GM23338 (cell line): Measurements from ENCODE around the gene SCN2B. TPM values are rescaled to one million over a fixed set of nuclear protein-coding genes. Genes with fewer than 3 reads are reported as not detected.

Experiments
- ATAC-seq: fragments of 200-7000 bp; cut with Tn5 transposase; 3 replicates; pipeline ENCODE4 v1.9.1; 2020
- DNase-seq: peaks from one replicate; pipeline ENCODE4 v3.0.0-alpha.2; 2015; ENCODE audit warnings: low spot score
- H2AFZ ChIP-seq: fragments of 200-600 bp; sonication (generic); 2 replicates; pipeline ENCODE4 v1.8.0; 2016; ENCODE audit warnings: antibody characterized with exemption, mild to moderate bottlenecking, moderate library complexity
- H3F3A ChIP-seq: fragments of 200-600 bp; sonication (generic); replicated peaks from 2 replicates; pipeline ENCODE4 v1.8.0; 2017; ENCODE audit warnings: antibody characterized with exemption, mixed run types, low read depth
- H3K27ac ChIP-seq: fragments of 200-600 bp; sonication (generic); 2 replicates; pipeline ENCODE4 v1.6.1; 2016; ENCODE audit warnings: low read depth
- H3K27me3 ChIP-seq: fragments of 200-600 bp; sonication (generic); 2 replicates; pipeline ENCODE4 v1.8.0; 2016; ENCODE audit warnings: mild to moderate bottlenecking, mixed run types, moderate library complexity; ENCODE audit not compliant: insufficient read depth
- H3K36me3 ChIP-seq: fragments of 200-600 bp; sonication (generic); 2 replicates; pipeline ENCODE4 v1.8.0; 2016; ENCODE audit warnings: mild to moderate bottlenecking; ENCODE audit not compliant: insufficient read depth
- H3K4me1 ChIP-seq: fragments of 200-600 bp; sonication (generic); 2 replicates; pipeline ENCODE4 v1.8.0; 2016; ENCODE audit warnings: mild to moderate bottlenecking, moderate library complexity; ENCODE audit not compliant: insufficient read depth
- H3K4me2 ChIP-seq: fragments of 200-600 bp; sonication (generic); 2 replicates; pipeline ENCODE4 v1.7.1; 2017; ENCODE audit warnings: mixed run types
- H3K4me3 ChIP-seq: fragments of 200-600 bp; sonication (generic); 2 replicates; pipeline ENCODE4 v1.6.1; 2016; ENCODE audit warnings: mixed run types
- H3K79me2 ChIP-seq: fragments of 200-600 bp; sonication (generic); replicated peaks from 2 replicates; pipeline ENCODE4 v1.8.0; 2017; ENCODE audit warnings: mild to moderate bottlenecking; ENCODE audit not compliant: insufficient read depth
- H3K9me2 ChIP-seq: fragments of 200-600 bp; sonication (generic); 2 replicates; pipeline ENCODE4 v1.8.0; 2017; ENCODE audit not compliant: insufficient read depth
- H4K20me1 ChIP-seq: fragments of 200-600 bp; sonication (generic); replicated peaks from 2 replicates; pipeline ENCODE4 v1.8.0; 2017; ENCODE audit warnings: mild to moderate bottlenecking; ENCODE audit not compliant: insufficient read depth
- H3K27ac Mint-ChIP-seq: 2 replicates; pipeline ENCODE4 v1.8.0; 2020; ENCODE audit warnings: inconsistent platforms, mild to moderate bottlenecking, moderate library complexity, mixed read lengths
- H3K27me3 Mint-ChIP-seq: 3 replicates; pipeline ENCODE4 v1.8.0; 2022; ENCODE audit warnings: low read depth, mild to moderate bottlenecking, moderate library complexity, mixed read lengths, inconsistent platforms; ENCODE audit not compliant: insufficient read depth, poor library complexity
- H3K36me3 Mint-ChIP-seq: 3 replicates; pipeline ENCODE4 v1.8.0; 2021; ENCODE audit warnings: low read depth, mild to moderate bottlenecking, inconsistent platforms, moderate library complexity, mixed read lengths
- H3K4me1 Mint-ChIP-seq: 3 replicates; pipeline ENCODE4 v1.8.0; 2020; ENCODE audit warnings: mild to moderate bottlenecking, inconsistent platforms, mixed read lengths
- H3K4me3 Mint-ChIP-seq: 3 replicates; pipeline ENCODE4 v1.8.0; 2021; ENCODE audit warnings: moderate library complexity, mild to moderate bottlenecking, inconsistent platforms, mixed read lengths
- H3K9me3 Mint-ChIP-seq: 3 replicates; pipeline ENCODE4 v1.8.0; 2020; ENCODE audit warnings: moderate library complexity, mild to moderate bottlenecking, inconsistent platforms, mixed read lengths
- CTCF ChIP-seq, 2 experiments: fragments of 200-600 bp in 1 of 2; sonication (generic) in 1 of 2; conservative IDR thresholded peaks; 2 replicates each; pipeline versions ENCODE4 v1.5.1 to v1.6.1; 2016 to 2017; ENCODE audit warnings: antibody characterized with exemption in 2 of 2, low read depth in 2 of 2, mild to moderate bottlenecking in 2 of 2, moderate library complexity in 1 of 2
- EZH2 ChIP-seq: fragments of 200-600 bp; sonication (generic); IDR thresholded peaks from one replicate; pipeline ENCODE4 v1.8.0; 2017; ENCODE audit warnings: antibody characterized with exemption, mild to moderate bottlenecking, low read depth; ENCODE audit not compliant: unreplicated experiment
- JUNB ChIP-seq: IDR thresholded peaks from one replicate; pipeline ENCODE4 v1.6.1; 2016; ENCODE audit warnings: antibody characterized with exemption; ENCODE audit not compliant: unreplicated experiment
- REST ChIP-seq: IDR thresholded peaks from one replicate; pipeline ENCODE4 v1.6.1; 2018; ENCODE audit warnings: antibody characterized with exemption; ENCODE audit not compliant: unreplicated experiment
- STAT1 ChIP-seq: IDR thresholded peaks from one replicate; pipeline ENCODE4 v1.6.1; 2016; ENCODE audit warnings: antibody characterized with exemption; ENCODE audit not compliant: unreplicated experiment
- ZNF114 ChIP-seq: fragments of 250-450 bp; sonication (Bioruptor Pico); IDR thresholded peaks from 2 replicates; pipeline ENCODE4 v1.5.0; 2020; ENCODE audit warnings: mild to moderate bottlenecking, moderate library complexity
- ZNF462 ChIP-seq: fragments of 250-450 bp; sonication (Bioruptor Pico); IDR thresholded peaks from 2 replicates; pipeline ENCODE4 v1.5.0; 2020; ENCODE audit warnings: mild to moderate bottlenecking, moderate library complexity
- polyA plus RNA-seq: library from polyadenylated mRNA; unstranded; fragments of >200 nt; fragmentation: Nextera tagmentation; extraction: Ambion mirVana; gene quantifications from 2 replicates; pipeline ENCODE4 v1.2.1, GENCODE V29; 2016
- total RNA-seq: library from RNA; depleted of rRNA; stranded (reverse); fragments of >200 nt; shearing (Covaris generic); gene quantifications from 2 replicates; pipeline ENCODE4 v1.2.3, GENCODE V29; 2014

SCN2B gene
- total and polyA plus RNA-seq, 2 experiments from 2014 or later: 0.03 TPM; not detected in 1

- Mint-ChIP-seq H3K27me3 (peaks cover 9% of the 10 kb centered on the region), H3K4me1 (peaks cover 10% of the 10 kb centered on the region), H3K4me3 (no peak overlapping the region), H3K27ac (no peak overlapping the region), H3K36me3 (no peaks in the 10 kb centered on the region; the same call in 2 of the 3 replicates), H3K9me3 (no peaks in the 10 kb centered on the region)
- Histone ChIP-seq H3K9me2 (no peaks in the 10 kb centered on the region), H3K79me2 (no peaks in the 10 kb centered on the region), H3K4me1 (no peaks in the 10 kb centered on the region; the same call in 1 of the 2 replicates), H2AFZ (no peak overlapping the region), H3F3A (no peaks in the 10 kb centered on the region), H3K4me2 (no peak overlapping the region), H4K20me1 (no peaks in the 10 kb centered on the region), H3K27me3 (peaks cover 18% of the 10 kb centered on the region), H3K4me3 (no peak overlapping the region), H3K27ac (no peak overlapping the region), H3K36me3 (no peaks in the 10 kb centered on the region)
- DNase-seq: no peak
- ATAC-seq: peak; percentile 64
- TF ChIP-seq CTCF (conservative IDR thresholded peaks at IDR 0.05; ENCODE audit: low read depth in 2 of 2): peak in 1 of 2 experiments; percentile 32; a peak in 2 of 4 replicates
- TF ChIP-seq EZH2: no peak
Observed at GRCh38 chr11:118138839-118139420, 37.5 kb downstream of the SCN2B start.

DNA sequence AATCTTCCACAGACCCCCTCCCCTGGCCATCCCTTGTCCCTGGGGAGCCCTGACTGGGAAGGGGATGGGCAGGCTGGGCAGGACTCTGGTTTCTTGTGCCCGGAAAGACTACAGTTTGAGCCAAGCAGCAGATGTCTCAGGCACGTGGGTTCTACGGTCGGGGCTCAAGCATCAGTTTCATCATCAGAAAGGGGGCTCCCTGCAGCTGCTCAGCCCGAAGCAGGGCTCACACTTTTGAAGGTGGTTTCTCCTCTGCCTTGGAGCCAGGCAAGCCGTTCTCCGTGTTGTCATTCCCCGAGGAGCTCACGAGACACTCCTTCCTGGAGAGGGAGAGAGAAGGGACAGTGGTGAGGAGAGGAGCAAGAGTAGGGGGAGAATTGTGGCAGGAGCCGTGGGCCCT lies 39.6 kb downstream of the SCN2B start:
- ATAC-seq (no peak), DNase-seq (no peak)
- no peaks in the 10 kb centered on the region for H3K4me1 ChIP-seq
- no peaks in the 10 kb centered on the region for H3K9me2 ChIP-seq
- no peaks in the 10 kb centered on the region; the same call in 2 of the 3 replicates for H3K36me3 Mint-ChIP-seq
- no peaks in the 10 kb centered on the region for H3K27me3 ChIP-seq
- peaks cover 11% of the 10 kb centered on the region for H3K27me3 Mint-ChIP-seq
- H4K20me1 ChIP-seq: no peaks in the 10 kb centered on the region
- H3K27ac ChIP-seq: no peak overlapping the region
- no peaks in the 10 kb centered on the region for H3K36me3 ChIP-seq
- no peak overlapping the region for H2AFZ ChIP-seq
- H3K9me3 Mint-ChIP-seq: no peaks in the 10 kb centered on the region
- H3K4me3 ChIP-seq: no peak overlapping the region
- H3K4me1 Mint-ChIP-seq: peaks cover 6% of the 10 kb centered on the region
- H3K79me2 ChIP-seq: no peaks in the 10 kb centered on the region
- H3K4me2 ChIP-seq: no peak overlapping the region
- no peak overlapping the region for H3K27ac Mint-ChIP-seq
- H3K4me3 Mint-ChIP-seq: no peak overlapping the region
- no peaks in the 10 kb centered on the region for H3F3A ChIP-seq
- TF ChIP-seq STAT1 (no peak), ZNF462 (CRISPR knock-in tag) (no peak), CTCF (conservative IDR thresholded peaks at IDR 0.05; ENCODE audit: low read depth in 2 of 2) (no peak), ZNF114 (CRISPR knock-in tag) (no peak), REST (no peak), JUNB (no peak)
